ENCODE measurements around the gene SEMA5A.

SEMA5A gene

DNA sequence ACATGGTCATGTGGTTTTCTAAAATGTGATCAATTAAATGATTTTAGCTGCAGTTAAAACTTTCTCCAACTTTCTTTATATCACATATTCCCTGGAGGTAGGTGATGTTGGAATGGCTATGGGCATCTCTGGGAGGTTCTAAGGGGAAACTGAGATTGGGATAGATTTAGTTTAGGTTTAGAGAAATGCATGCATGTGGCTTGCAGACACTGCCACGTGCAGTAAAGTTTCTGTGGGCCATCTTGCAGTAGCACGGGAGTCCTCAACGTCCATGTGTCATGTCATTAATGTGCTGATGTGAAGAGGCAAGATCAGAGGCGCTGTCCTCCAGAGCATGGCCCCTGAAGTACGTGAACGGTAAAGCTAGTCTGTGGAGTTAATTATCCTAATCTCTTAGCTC lies 532.7 kb downstream of the SEMA5A start:
- H3K4me3 ChIP-seq (ENCODE audit: control insufficient read depth, low read depth, low read length): no peak overlapping the region
- TF ChIP-seq, protein P1, sequence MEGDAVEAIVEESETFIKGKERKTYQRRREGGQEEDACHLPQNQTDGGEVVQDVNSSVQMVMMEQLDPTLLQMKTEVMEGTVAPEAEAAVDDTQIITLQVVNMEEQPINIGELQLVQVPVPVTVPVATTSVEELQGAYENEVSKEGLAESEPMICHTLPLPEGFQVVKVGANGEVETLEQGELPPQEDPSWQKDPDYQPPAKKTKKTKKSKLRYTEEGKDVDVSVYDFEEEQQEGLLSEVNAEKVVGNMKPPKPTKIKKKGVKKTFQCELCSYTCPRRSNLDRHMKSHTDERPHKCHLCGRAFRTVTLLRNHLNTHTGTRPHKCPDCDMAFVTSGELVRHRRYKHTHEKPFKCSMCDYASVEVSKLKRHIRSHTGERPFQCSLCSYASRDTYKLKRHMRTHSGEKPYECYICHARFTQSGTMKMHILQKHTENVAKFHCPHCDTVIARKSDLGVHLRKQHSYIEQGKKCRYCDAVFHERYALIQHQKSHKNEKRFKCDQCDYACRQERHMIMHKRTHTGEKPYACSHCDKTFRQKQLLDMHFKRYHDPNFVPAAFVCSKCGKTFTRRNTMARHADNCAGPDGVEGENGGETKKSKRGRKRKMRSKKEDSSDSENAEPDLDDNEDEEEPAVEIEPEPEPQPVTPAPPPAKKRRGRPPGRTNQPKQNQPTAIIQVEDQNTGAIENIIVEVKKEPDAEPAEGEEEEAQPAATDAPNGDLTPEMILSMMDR (conservative IDR thresholded peaks at IDR 0.05; ENCODE audit: control insufficient read depth, insufficient read depth, low read depth, low read length): no peak
- no peak for DNase-seq (ENCODE audit: low read depth)

DNA sequence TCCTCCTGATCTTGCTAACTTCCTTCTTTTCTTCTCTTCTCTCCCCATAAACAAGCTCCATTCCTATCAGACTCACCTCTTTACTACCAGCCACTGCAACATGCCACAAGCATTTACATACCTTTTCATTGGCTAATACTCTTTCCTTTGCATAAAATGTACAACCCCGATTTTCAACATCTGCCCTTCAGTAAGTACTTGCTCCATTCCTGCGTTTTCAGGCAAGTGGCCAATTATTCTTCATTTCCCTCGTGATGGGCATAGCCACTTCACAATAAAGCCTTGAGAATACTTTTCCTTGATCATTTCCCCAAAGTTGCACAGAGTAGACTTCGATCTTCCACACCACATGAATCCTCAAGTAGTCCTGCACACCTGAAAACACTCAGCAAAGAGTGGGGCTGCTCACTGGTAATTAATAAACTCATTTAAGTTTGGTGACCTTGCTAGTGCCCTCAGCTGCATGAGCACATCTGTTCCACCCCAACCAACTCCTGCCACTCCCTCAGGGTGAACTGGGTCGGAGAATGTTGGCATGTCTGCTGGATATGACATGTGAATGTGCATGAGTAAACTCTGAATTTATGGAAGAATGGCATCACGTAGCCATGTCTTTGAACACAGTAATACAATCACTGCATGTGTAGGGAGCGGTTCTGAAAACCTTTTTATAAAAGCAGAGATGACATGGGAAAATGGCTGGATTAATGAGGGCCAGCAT lies 535.8 kb downstream of the SEMA5A start:
- TF ChIP-seq, protein P1 (conservative IDR thresholded peaks at IDR 0.05; ENCODE audit: control insufficient read depth, insufficient read depth, low read depth, low read length): no peak
- DNase-seq (ENCODE audit: low read depth): peak; percentile 40
- no peak overlapping the region for H3K4me3 ChIP-seq (ENCODE audit: control insufficient read depth, low read depth, low read length)

DNA sequence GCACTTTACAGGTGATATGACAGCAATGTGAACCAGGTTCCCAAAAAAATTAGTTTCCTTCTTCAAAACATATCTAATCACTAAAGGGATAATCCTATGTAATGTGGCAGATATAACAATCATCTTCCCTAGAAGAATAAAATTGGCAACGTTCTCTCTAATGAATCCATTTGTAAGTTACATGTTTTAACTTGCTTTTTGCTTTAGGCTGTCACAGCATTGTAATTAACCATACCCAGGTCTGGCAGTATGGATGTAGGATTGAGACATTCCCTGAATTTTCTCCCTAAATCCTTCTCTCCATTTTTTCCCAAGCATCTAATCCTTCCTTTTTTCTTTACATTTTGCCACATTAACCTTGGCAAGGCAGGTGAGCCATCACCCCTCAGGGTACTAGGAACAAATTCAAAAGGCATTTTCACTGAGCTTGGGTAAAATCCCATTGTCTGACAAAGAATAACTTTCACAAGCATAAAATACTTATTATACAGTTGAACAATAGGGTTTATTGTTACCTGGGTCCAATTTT lies 548.3 kb downstream of the SEMA5A start:
- H3K4me3 ChIP-seq (ENCODE audit: control insufficient read depth, low read depth, low read length): no peak overlapping the region
- TF ChIP-seq, protein P1 (conservative IDR thresholded peaks at IDR 0.05; ENCODE audit: control insufficient read depth, insufficient read depth, low read depth, low read length): no peak
- no peak for DNase-seq (ENCODE audit: low read depth)

DNA sequence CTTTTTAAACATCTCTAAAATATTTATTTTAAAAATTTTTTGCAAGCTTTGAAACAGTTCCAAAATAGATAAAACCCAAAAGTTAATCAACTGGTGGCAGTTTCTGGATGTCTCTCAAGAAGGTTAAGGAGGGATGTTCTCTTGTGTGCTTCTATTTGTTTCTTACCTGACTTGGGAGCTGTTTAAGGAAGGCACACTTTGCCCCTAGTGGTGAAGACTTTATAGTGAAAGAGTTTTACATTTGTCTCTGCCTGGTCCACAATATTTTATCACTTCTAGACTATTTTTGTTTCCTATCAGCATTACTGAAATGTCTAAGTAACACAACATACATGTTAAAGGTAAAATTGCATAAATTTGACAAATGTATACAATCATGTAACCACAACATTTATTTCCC lies 552.8 kb downstream of the SEMA5A start:
- TF ChIP-seq, protein P1 (conservative IDR thresholded peaks at IDR 0.05; ENCODE audit: control insufficient read depth, insufficient read depth, low read depth, low read length): peak; percentile 51
- peak; percentile 34 for DNase-seq (ENCODE audit: low read depth)
- no peak overlapping the region for H3K4me3 ChIP-seq (ENCODE audit: control insufficient read depth, low read depth, low read length)

Data from fibroblast of mammary gland (primary cell).